Endometrium (tissue), 2 donors: Measurements from ENCODE around the gene ZNF8.
"Not testable (repeated sequence)": the region's sequence is repeated elsewhere in the genome, so short reads cannot be mapped to it uniquely, and the experiment has no call there.

Experiments
- FAIRE-seq: peaks from 2 replicates; lab custom pipeline; 2012; peaks lifted over from hg19 to GRCh38; lab: Jason Lieb, UNC
- donor health status: control.
- donor health status: control.

Gene ZNF8

GRCh38 chr19:58336820-58337219, 58.1 kb downstream of the ZNF8 start:
- no peak for FAIRE-seq

DNA sequence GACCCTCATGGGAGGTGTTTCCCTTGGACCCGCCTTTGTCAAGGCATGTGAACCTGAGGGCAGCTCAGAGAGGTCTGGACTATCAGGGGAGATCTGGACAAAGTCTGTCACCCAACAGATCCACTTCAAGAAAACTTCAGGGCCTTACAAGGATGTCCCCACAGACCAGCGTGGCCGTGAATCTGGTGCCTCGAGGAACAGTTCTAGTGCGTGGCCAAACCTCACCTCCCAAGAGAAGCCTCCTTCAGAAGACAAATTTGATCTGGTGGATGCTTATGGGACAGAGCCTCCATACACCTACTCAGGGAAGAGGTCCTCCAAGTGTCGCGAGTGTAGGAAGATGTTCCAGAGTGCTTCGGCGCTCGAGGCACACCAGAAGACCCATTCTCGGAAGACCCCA, 59.6 kb downstream of the ZNF8 start:
- no peak for FAIRE-seq

DNA sequence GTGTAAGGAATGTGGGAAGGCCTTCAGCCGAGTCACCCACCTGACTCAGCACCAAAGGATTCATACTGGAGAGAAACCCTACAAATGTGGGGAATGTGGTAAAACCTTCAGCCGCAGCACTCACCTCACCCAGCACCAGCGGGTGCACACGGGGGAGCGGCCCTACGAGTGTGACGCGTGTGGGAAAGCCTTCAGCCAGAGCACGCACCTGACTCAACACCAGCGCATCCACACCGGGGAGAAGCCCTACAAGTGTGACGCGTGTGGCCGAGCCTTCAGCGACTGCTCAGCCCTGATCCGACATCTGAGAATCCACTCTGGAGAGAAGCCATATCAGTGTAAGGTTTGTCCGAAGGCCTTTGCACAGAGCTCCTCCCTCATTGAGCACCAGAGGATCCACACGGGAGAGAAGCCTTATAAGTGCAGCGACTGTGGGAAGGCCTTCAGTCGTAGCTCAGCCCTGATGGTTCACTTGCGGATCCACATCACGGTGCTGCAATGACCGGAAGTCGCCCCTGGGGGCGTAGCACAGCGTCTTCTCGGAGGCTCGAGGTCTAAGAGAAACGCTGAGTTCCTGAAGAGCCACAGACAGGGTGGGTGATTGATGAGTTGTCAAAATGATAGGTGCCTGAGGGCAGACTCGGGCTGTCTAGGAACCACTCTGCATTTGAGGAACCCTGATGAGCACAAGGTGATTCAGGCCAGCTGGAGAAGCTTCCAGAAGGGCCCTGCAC, 60.2 kb downstream of the ZNF8 start:
- no peak for FAIRE-seq

DNA sequence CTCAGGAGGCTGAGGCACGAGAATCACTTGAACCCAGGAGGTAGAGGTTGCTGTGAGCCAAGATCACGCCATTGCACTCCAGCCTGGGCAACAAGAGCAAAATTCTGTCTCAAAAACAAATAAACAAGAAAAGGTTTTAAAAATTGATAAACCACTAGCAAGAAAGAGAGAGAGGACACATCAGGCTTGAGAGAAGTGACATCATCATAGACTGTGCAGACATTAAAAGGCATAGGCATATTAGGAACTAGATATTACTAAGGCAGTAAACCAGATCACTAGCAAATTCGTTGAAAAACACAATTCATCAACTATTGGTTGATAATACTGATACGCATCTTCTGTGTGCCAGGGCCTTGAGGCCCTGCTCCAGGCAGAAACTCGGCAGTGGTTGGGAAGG, 66.8 kb downstream of the ZNF8 start:
- no peak for FAIRE-seq

- FAIRE-seq: no peak
These were observed 68.5 kb downstream of the ZNF8 start for GRCh38 chr19:58346961-58347929.

DNA sequence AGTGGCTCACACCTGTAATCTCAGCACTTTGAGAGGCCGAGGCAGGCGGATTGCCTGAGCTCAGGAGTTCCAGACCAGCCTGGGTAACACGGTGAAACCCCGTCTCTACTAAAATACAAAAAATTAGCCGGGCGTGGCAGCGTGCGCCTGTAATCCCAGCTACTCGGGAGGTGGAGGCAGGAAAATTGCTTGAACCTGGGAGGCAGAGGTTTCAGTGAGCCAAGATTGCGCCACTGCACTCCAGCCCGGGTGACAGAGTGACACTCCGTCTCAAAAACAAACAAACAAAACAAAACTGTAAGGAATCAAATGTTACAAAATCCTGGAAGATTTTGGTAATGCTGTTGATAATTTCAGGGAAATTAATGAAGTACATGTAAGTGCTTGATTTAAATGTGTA, 69.3 kb downstream of the ZNF8 start:
- FAIRE-seq: not testable (repeated sequence)

DNA sequence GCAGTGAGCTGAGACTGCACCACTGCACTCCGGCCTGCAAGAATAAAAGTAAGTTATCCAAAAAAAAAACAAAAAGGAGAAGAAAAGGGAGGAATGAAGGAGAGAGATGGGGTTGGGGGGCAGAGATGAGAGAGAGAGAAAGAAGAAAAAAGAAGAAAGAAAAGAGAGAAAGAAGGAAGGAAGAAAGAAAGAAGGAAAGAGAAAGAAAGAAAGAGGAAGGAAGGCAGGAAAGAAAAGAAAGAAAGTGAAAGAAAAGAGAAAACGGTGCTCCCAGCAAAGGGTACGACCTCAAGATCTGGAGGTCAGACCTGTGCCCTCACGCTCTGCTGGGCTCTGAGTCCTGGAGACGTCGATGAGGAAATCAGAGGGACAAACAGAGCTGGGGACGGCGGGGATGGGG, 70.8 kb downstream of the ZNF8 start:
- no peak for FAIRE-seq

DNA sequence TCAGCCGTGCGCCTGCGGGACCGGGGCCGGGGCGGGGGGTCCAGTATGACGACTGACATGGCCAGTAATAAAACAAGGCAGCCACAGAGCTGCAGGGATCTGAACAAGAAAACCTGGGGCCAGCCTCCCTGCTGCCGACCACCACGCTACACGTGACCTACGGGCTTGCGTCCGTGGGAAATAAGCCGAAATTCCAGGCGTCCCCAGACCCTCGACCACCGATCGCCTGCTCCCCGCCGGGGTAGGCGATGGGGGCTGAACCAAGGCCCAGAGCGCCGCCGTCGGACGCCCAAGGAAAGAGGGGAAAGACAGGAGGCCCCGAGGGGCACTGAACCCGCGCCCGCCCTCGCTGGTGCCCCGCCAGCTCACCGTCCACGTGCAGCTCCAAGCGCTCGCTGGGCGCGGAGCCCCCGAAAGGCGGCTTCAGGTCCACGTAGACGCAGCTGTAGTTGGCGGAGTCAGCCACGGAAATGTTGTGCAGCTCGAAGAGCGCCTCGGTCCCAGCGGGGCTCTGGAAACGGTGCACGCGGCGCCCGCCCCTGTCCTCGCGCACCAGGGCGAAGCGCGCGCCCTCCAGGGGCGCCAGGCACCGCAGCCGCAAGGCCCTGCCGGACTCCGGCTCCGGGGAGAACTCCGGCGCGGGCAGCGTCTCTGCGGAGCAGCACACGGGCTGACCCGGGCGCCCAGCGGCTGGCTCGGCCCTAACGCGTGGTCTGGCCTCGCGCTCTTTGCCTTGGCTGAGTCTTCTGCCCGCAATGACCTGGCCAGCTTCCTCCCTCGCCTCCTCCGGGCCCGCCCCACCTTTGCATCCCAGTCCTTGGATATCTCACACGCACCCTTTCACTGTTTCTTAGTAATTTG, 71.5 kb downstream of the ZNF8 start:
- FAIRE-seq: no peak

GRCh38 chr19:58350871-58351557, 72.3 kb downstream of the ZNF8 start:
- no peak for FAIRE-seq

GRCh38 chr19:58351558-58351878, 72.8 kb downstream of the ZNF8 start:
- FAIRE-seq: no peak

- FAIRE-seq: no peak
These were observed 73.4 kb downstream of the ZNF8 start for GRCh38 chr19:58351990-58352755.
